RWPE1 (cell line): Measurements from ENCODE around the gene CRY2.
A peak's percentile ranks its signal among the peaks of the same experiment; 100 is the strongest.

Source experiments
- CTCF ChIA-PET: fragments of 350-600 bp; sonication (Branson Sonifier 250); formaldehyde crosslinking; extraction: SDS; loops from one replicate; lab custom pipeline; 2021; lab: Yijun Ruan, JAX
- POLR2A ChIA-PET: fragments of 400-600 bp; formaldehyde crosslinking; extraction: SDS; loops from one replicate; lab custom pipeline; 2020; ENCODE audit warnings: antibody characterized with exemption; ENCODE audit not compliant: low non-redundant PET; lab: Yijun Ruan, JAX
- DNase-seq: peaks from one replicate; pipeline ENCODE4 v3.0.0; 2012; ENCODE audit warnings: low spot score
- H3K27ac ChIP-seq: fragments of 450-650 bp; 2 replicates; pipeline ENCODE4 v1.5.1; 2017
- CTCF ChIP-seq: fragments of 450-650 bp; conservative IDR thresholded peaks from 2 replicates; pipeline ENCODE4 v1.5.1; 2017; ENCODE audit warnings: low read depth, mild to moderate bottlenecking

Gene CRY2

GRCh38 chr11:45887587-45887986 lies 40.3 kb downstream of the CRY2 start:
- no peak overlapping the region for H3K27ac ChIP-seq
- POLR2A ChIA-PET: no interaction called here
- CTCF ChIA-PET: interaction anchor here (0.6 kb wide), 1 partner anchor 428 kb away, joined by 3 read pairs; no protein-coding TSS in a partner anchor
- DNase-seq: no peak
- TF ChIP-seq CTCF: no peak

- peak overlapping the region; percentile 37 for H3K27ac ChIP-seq
- TF ChIP-seq CTCF: no peak
Observed at GRCh38 chr11:45889555-45889954, 42.3 kb downstream of the CRY2 start.

GRCh38 chr11:45889966-45890365 lies 42.7 kb downstream of the CRY2 start:
- no peak for DNase-seq
- ChIA-PET CTCF (no interaction called here), POLR2A (no interaction called here)
- H3K27ac ChIP-seq: peak overlapping the region; percentile 37
- TF ChIP-seq CTCF: no peak

More at GRCh38 chr11:45889555-45889954, 42.3 kb downstream of the CRY2 start:
- no peak for DNase-seq
- ChIA-PET POLR2A (no interaction called here), CTCF (no interaction called here)

- DNase-seq: no peak
- ChIA-PET CTCF (interaction anchor here (0.6 kb wide), 1 partner anchor 79 kb away, joined by 6 read pairs; no protein-coding TSS in a partner anchor), POLR2A (no interaction called here)
- H3K27ac ChIP-seq: no peak overlapping the region
- TF ChIP-seq CTCF: no peak
Observed at GRCh38 chr11:45890886-45891550, 43.7 kb downstream of the CRY2 start.

- DNase-seq: no peak
- TF ChIP-seq CTCF: no peak
- POLR2A ChIA-PET: no interaction called here
- H3K27ac ChIP-seq: no peak overlapping the region
- CTCF ChIA-PET: interaction anchor here (0.7 kb wide), 1 partner anchor 101 kb away, joined by 4 read pairs; no protein-coding TSS in a partner anchor
Observed at GRCh38 chr11:45892856-45893255, 45.6 kb downstream of the CRY2 start.

GRCh38 chr11:45894555-45895247 lies 47.4 kb downstream of the CRY2 start:
- H3K27ac ChIP-seq: no peak overlapping the region
- CTCF ChIA-PET: interaction anchor here (1.1 kb wide), 1 partner anchor 22 kb away, joined by 4 read pairs; no protein-coding TSS in a partner anchor
- DNase-seq: no peak
- POLR2A ChIA-PET: no interaction called here
- no peak for TF ChIP-seq CTCF
